NT2/D1 (cell line): ENCODE measurements around the gene TMPRSS15.
"Not testable (repeated sequence)": the region's sequence is repeated elsewhere in the genome, so short reads cannot be mapped to it uniquely, and the experiment has no call there.

ENCODE experiments used
- DNase-seq: peaks from one replicate; pipeline ENCODE4 v3.0.0-alpha.2; 2011; ENCODE audit warnings: low read depth, low spot score
- H3K27me3 ChIP-seq: 2 replicates; pipeline ENCODE4 v1.6.0; 2011; ENCODE audit warnings: mild to moderate bottlenecking; ENCODE audit not compliant: insufficient read length, insufficient read depth
- H3K36me3 ChIP-seq: 2 replicates; pipeline ENCODE4 v1.6.1; 2011; ENCODE audit warnings: mild to moderate bottlenecking, low read length, mixed read lengths; ENCODE audit not compliant: insufficient read depth, insufficient read length
- H3K4me1 ChIP-seq: 2 replicates; pipeline ENCODE4 v1.5.1; 2011; ENCODE audit not compliant: insufficient read depth, insufficient read length
- H3K4me3 ChIP-seq: 2 replicates; pipeline ENCODE4 v1.5.1; 2011; ENCODE audit warnings: low read depth; ENCODE audit not compliant: insufficient read length
- H3K9ac ChIP-seq: 2 replicates; pipeline ENCODE4 v1.6.0; 2011; ENCODE audit warnings: low read depth; ENCODE audit not compliant: insufficient read length
- H3K9me3 ChIP-seq: 2 replicates; pipeline ENCODE4 v1.5.1; 2011; ENCODE audit warnings: mild to moderate bottlenecking, low read length; ENCODE audit not compliant: insufficient read depth
- SUZ12 ChIP-seq: IDR thresholded peaks from 2 replicates; pipeline ENCODE4 v1.6.1; 2011; ENCODE audit not compliant: insufficient read length, insufficient read depth; ENCODE audit errors: extremely low read depth
- YY1 ChIP-seq: IDR thresholded peaks from 2 replicates; pipeline ENCODE4 v1.6.1; 2011; ENCODE audit not compliant: insufficient read length, insufficient read depth
- ZNF274 ChIP-seq: IDR thresholded peaks from 2 replicates; pipeline ENCODE4 v1.6.1; 2011; ENCODE audit warnings: mild to moderate bottlenecking, low read depth, low read length

TMPRSS15 gene

GRCh38 chr21:18417141-18417790, 13.7 kb upstream of the TMPRSS15 start:
- no peak for DNase-seq
- no peak overlapping the region for H3K4me3 ChIP-seq
- no peaks in the 10 kb centered on the region for H3K27me3 ChIP-seq
- H3K4me1 ChIP-seq = no peaks in the 10 kb centered on the region
- no peaks in the 10 kb centered on the region for H3K36me3 ChIP-seq
- TF ChIP-seq YY1 = no peak
- H3K9ac ChIP-seq = no peak overlapping the region
- H3K9me3 ChIP-seq = no peaks in the 10 kb centered on the region

- no peak overlapping the region for H3K4me3 ChIP-seq
- no peak overlapping the region for H3K9ac ChIP-seq
These were observed 8.0 kb upstream of the TMPRSS15 start for GRCh38 chr21:18411565-18411964.

GRCh38 chr21:18409579-18409978, 6.0 kb upstream of the TMPRSS15 start:
- no peak for DNase-seq
- no peak for TF ChIP-seq ZNF274
- TF ChIP-seq SUZ12 = no peak
- no peak for TF ChIP-seq YY1
- Histone ChIP-seq H3K9me3 (no peaks in the 10 kb centered on the region), H3K27me3 (no peaks in the 10 kb centered on the region), H3K9ac (no peak overlapping the region), H3K4me3 (no peak overlapping the region), H3K36me3 (no peaks in the 10 kb centered on the region), H3K4me1 (no peaks in the 10 kb centered on the region)

More at GRCh38 chr21:18411565-18411964, 8.0 kb upstream of the TMPRSS15 start:
- H3K4me1 ChIP-seq = no peaks in the 10 kb centered on the region
- TF ChIP-seq SUZ12 (no peak), YY1 (no peak), ZNF274 (no peak)
- H3K36me3 ChIP-seq = no peaks in the 10 kb centered on the region
- DNase-seq = no peak
- no peaks in the 10 kb centered on the region for H3K27me3 ChIP-seq
- no peaks in the 10 kb centered on the region for H3K9me3 ChIP-seq

GRCh38 chr21:18398843-18399242, 4.7 kb downstream of the TMPRSS15 start:
- peaks cover 8% of the 10 kb centered on the region for H3K9me3 ChIP-seq
- H3K36me3 ChIP-seq = no peaks in the 10 kb centered on the region
- no peak for TF ChIP-seq ZNF274
- TF ChIP-seq YY1 = no peak
- no peak for TF ChIP-seq SUZ12
- H3K4me3 ChIP-seq = no peak overlapping the region
- H3K27me3 ChIP-seq = no peaks in the 10 kb centered on the region
- H3K4me1 ChIP-seq = no peaks in the 10 kb centered on the region
- DNase-seq = no peak
- H3K9ac ChIP-seq = no peak overlapping the region

GRCh38 chr21:18387994-18388393, 15.6 kb downstream of the TMPRSS15 start:
- Histone ChIP-seq H3K36me3 (no peaks in the 10 kb centered on the region), H3K9ac (no peak overlapping the region), H3K4me1 (no peaks in the 10 kb centered on the region), H3K4me3 (no peak overlapping the region), H3K9me3 (peaks cover 12% of the 10 kb centered on the region; the same call in 1 of the 2 replicates), H3K27me3 (no peaks in the 10 kb centered on the region)
- TF ChIP-seq ZNF274 (no peak), YY1 (no peak), SUZ12 (no peak)
- no peak for DNase-seq

GRCh38 chr21:18384771-18385170, 18.8 kb downstream of the TMPRSS15 start:
- H3K9ac ChIP-seq = no peak overlapping the region
- no peaks in the 10 kb centered on the region for H3K9me3 ChIP-seq
- no peaks in the 10 kb centered on the region for H3K4me1 ChIP-seq
- H3K4me3 ChIP-seq = no peak overlapping the region
- no peaks in the 10 kb centered on the region for H3K36me3 ChIP-seq
- TF ChIP-seq SUZ12 (no peak), ZNF274 (no peak), YY1 (no peak)
- DNase-seq = peak; percentile 18
- H3K27me3 ChIP-seq = no peaks in the 10 kb centered on the region

GRCh38 chr21:18382934-18383619, 20.5 kb downstream of the TMPRSS15 start:
- not testable (repeated sequence) for H3K27me3 ChIP-seq, H3K4me3 ChIP-seq, H3K36me3 ChIP-seq, H3K4me1 ChIP-seq, H3K9me3 ChIP-seq, DNase-seq, H3K9ac ChIP-seq
